HG02798 (cell line): ENCODE data around the gene CABP1.
A peak's percentile ranks its signal among the peaks of the same experiment; 100 is the strongest.
"Not testable (repeated sequence)": the region's sequence is repeated elsewhere in the genome, so short reads cannot be mapped to it uniquely, and the experiment has no call there.

Experiments used
- ATAC-seq: cut with Tn5 transposase; IDR thresholded peaks from one replicate; pipeline ENCODE4 v1.9.1; 2021; ENCODE audit warnings: mild to moderate bottlenecking; ENCODE audit not compliant: unreplicated experiment, poor library complexity

Gene CABP1

DNA sequence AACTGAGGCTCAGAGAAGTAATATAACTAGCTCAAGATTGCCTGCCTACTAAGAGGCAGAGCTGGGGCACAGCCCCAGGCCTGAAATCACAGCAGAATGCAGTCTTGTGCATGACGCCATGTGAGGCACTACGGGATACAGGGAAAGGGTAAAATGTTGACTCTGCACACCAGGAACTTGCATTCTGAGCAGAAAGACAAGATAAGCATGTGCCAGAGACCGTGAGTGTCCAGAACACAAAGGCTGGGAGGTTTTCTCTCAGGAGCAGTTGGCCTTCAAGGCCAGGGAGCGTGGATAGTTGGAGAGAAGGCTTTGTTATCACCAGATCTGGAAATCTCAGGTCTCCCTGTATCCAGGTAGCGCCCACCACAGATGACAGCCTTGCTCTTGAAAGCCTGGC, 23.3 kb downstream of the CABP1 start:
- ATAC-seq: no peak

DNA sequence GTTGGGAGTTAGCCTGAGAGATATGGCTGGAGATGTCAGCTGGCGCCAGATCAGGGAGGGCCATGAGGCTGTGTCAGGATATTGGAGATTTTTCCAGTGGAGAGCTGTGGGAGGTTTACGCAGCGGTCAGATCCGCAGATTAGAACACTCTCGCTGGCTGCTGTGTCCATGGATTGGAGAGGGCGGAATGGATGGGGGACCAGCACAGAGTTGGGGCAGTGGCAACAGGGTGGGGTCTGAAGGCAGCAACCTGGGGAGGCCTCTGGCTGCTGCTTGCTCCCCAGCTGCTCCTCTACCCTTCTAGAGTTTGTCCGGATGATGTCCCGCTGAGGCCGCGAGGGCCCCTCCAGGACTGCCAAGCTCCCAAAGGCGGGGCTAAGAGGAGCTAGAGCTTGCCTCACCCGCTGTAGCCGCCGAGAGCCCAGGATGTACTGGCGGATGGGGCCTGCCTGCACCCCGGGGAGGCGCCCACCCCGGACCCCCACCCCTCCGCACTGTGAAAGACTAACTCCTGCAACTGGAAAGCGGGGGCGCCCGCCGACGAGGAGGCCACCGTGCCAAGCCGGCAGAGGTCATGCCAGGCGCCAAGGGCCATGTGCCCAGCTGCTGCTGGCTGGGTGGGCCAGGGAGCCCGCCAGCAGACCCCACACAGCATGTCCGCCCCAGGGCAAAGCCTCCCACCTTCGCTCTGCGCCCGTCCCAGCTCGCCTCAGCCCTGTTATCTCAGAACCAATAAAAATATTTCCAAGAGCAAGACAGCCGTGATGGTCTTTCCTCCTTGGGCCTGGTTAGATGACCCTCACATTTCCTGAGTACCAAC, 26.4 kb downstream of the CABP1 start:
- ATAC-seq: no peak

DNA sequence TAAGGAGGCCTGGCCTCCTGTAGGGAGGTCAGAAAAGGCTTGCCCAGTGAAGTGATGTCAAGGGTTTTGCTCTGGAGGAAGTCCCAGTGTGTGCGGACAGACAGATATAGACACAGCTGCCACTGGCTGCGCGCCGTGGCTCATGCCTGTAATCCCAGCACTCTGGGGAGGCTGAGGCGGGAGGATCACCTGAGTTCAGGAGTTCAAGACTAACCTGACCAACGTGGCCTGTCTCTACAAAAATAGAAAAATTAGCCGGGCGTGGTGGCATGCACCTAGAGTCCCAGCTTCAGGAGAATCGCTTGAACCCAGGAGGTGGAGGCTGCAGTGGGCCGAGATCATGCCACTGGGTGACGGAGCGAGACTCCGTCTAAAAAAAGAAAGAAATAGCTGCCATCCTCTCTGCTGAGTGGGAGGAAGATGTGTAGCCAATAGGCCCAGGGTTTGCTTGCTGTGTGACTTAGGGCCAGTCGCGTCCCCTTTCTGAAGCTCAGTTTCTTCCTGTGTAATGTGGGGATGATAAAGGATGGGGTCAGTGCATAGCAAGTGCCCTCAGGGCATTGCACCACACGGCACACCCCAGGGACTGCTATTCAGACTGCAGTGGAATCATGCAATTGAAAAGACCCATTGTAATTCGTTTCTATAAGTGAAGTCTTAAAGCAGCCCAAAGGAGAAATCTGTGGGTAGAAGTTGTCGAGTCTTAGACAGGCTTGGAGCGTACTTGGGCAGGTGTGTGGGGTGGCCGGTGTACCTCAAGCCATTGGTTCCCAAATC, 27.9 kb downstream of the CABP1 start:
- no peak for ATAC-seq

DNA sequence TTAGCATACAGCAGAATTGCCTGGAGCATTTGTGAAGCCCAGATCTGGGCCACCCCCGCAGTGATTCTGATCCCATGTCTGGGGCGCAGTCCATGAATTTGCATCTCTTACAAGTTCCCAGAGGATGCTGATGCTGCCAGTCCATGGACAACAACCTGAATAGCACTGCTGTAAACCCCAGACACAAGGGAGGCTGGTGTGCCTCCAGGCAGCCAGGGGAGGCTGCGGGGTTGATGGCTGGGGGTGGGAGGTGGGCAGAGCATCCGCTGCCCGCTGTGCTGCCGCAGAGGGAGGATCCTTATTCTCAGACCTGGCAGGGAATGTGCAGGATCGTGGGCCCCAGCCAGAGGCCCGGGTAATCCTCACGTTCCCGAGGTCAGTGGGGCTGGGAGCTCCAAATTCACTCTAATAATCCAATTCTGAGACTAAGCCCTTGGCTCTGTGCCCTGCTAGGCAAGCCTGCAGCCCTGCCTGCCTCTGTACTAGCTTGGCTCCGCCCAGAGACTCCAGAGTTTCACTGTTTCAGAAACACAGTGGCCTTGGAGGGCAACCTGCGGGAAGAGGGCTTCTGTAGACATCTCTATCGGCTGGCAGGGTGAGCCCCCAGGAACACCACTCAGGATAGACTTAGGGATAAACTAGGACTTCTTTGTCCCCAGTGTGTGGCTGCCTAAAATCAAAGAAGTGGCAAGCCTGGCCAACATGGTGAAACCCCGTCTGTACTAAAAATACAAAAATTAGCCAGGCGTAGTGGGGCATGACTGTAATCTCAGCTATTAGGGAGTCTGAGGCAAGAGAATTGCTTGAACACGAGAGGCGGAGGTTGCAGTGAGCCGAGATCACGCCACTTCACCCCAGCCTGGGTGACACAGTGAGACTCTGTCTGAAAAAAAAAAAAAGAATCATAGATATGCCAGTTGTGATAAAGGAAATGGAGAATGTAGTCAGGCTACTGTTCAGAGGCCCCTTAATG, 28.7 kb downstream of the CABP1 start:
- ATAC-seq: peak; percentile 51

DNA sequence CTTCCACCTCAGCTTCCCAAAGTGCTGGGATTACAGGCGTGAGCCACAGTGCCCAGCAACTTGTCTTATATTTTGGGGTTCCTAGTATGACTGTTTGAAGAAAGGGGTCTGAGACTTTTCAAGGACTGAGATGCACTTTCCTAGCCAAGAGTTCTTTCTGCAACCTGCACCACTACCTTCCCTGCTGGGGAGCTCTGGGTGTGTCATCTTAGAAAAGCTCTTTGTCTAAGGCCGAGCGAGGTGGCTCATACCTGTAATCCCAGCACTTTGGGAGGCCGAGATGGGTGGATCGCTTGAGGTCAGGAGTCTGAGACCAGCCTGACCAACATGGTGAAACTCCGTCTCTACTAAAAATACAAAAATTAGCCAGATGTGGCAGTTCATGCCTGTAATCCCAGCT, 29.8 kb downstream of the CABP1 start:
- not testable (repeated sequence) for ATAC-seq

DNA sequence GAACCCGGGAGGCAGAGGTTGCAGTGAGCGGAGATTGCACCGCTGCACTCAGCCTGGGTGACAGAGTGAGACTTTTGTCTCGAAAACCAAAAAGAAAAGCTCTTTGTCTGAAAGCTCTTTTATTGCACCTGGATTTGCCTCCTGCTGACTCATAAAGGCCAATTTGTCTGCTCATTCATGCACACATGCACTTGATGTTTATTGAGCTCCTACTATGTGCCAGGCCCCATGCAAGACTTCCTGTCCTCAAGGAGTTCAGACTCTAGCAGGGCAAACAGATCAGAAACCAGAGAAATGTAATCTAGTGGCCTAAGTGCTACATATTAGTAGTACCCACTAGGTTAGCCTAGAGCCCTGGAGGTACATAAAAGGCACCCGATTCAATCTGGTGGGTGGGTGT, 30.2 kb downstream of the CABP1 start:
- ATAC-seq: no peak

DNA sequence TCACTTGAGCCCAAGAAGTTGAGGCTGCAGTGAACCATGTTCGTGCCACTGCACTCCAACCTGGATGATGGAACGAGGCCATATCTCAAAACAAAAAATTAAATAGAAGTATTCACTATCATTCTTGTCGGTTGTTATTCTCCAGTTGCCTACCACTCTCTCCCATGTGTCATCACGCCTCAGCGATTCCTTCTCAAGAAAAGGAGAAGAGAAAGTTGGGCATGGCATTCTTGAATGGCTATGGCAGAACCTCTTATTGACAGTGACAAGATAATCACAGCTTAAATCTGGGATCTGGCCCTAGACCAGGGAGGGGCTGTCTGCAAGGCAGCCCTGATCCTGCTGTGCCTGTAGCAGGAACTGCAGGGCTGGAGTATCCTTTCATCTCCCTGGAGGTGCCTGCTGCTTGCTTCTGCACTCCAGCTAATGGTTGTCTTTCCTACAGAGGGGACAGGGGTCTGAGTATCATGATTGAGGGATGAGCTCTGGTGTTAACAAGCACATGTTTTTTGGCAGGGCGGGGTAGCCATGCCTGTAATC, 33.7 kb downstream of the CABP1 start:
- no peak for ATAC-seq

DNA sequence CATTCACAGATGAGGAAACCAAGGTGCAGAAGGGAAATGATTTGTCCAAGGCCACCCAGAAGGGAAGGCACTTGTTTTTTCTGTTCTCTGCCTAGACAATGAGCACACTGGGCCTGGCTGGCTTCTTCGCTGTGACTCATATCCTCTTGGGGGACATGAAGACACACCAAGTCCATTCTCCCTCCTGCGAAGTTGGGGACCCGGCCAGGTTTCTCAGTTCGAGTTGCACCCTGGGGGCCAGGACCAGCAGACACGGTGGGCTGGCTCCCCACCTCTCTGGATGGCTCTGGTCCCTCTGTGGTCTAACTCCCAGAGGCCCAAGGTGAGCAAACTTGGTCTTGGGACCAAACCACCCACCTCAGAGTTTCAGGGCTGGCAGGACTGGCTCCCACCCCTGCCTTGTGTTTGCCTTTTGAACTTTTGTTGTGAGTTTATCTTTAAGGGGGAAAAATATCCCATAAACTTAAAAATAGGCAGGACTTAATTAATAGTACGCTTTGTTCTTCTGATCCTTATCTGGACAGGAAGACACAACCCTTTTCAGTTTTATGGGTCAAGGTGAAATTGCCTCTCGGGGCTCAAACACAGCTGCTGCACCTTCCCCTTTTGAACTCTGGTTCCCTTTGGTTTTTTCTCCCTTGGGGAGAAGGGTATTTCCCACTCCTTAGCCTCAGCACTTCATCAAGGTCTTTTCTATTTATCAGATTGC, 37.5 kb downstream of the CABP1 start:
- peak; percentile 57 for ATAC-seq

DNA sequence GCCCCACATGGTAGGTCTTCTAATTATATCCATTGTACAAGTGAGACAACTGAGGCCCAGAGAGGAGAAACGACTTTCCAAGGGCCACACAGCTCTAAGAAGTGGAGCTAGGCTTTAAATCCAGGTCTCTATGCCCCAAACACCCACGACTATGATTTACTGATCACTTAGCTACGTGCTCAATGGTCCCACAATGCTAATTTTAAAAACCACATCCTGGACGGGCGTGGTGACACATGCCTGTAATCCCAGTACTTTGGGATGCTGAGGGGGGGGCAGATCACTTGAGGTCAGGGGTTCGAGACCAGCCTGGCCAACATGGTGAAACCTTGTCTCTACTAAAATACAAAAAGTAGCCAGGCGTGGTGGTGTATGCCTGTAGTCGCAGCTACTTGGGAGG, 38.1 kb downstream of the CABP1 start:
- peak; percentile 12 for ATAC-seq

DNA sequence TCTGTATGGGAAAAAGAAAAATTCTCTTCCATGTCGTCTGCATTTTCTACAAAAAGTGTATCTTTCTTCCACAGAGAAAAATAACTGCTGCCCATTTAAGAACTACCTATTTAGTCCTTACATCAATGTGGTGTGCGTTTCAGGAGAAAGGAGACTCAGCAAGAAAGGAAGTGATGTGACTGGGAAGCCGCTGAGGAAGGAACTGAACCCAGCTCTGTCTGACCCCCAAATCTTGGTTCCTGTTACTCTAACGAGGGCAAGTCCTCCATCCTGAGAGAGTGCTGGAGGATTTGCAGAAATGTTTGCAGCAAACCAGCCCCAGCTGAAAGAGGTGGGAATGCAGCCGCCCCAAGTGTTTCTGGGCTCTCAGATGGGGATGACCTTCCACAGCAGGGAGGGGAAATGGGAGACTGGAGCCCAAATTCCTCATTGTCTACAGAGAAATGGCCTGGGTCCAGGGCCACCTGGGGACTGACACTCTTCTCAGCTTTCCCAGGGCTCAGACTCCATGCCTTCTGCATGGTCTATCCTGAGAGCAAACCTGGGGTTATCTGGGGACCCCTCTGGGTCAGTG, 39.8 kb downstream of the CABP1 start:
- ATAC-seq: no peak

DNA sequence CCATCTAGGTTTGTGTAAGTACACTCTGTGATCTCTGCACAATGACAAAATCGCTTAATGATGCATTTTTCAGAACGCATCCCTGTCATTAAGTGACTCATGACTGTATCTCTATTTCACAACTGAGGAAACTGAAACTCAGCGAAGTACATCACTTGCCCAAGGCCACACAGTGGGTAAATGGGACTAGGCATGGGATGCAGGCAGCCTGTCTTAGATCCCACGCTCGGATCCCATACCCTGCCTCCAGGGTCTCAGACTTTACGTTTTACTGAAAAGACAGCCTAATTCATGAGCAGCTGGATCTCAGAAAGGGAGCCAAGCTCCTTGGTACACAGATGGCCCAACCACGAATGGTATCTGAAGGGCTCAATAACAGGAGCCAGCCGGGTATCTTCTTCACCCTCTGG, 44.1 kb downstream of the CABP1 start:
- no peak for ATAC-seq

DNA sequence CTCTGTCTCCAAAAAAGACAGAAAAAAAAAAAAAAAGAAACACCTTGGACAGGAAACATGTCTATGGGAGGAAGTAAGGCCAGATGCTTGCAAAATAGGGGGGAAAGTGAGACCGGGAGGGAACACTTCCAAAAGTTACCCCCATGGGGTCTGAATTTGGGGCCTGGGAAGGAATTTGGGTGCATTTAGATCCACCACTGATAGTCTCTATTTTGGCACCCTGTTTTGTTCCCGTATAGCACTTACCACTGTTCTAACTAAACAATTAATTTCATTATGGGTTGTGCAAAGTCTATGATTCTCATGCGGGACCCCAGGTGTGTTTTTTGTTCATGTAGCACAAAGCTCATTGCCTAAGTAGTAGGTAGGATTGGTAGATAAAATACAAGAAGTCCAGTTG, 45.1 kb downstream of the CABP1 start:
- ATAC-seq: no peak

DNA sequence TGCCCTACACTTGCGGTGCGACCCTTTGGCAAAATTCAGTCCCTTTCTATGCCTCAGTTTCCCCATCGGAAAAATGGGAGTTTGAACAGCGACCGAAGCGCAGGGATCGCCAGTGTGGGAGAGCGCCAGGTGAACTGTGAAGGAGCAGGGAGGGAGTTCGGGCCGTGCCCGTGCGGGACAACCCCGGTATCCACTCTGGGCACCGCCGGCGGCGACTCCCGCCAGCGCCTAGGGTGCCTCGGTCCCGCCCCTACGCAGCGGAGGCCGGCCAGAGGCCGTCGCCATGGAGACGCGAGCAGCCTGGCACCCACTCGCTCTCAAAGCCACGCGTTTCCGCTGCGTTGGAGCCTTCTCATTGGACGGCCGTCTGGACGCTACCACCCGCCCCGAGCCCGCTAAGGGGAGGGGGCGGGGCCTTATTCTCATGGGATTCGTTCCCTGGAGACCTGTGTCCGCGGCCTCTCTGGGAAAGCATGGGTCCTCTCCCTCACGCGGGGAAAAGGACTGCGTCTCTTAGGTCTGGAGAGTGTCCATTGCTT, 45.8 kb downstream of the CABP1 start:
- ATAC-seq: peak; percentile 80

DNA sequence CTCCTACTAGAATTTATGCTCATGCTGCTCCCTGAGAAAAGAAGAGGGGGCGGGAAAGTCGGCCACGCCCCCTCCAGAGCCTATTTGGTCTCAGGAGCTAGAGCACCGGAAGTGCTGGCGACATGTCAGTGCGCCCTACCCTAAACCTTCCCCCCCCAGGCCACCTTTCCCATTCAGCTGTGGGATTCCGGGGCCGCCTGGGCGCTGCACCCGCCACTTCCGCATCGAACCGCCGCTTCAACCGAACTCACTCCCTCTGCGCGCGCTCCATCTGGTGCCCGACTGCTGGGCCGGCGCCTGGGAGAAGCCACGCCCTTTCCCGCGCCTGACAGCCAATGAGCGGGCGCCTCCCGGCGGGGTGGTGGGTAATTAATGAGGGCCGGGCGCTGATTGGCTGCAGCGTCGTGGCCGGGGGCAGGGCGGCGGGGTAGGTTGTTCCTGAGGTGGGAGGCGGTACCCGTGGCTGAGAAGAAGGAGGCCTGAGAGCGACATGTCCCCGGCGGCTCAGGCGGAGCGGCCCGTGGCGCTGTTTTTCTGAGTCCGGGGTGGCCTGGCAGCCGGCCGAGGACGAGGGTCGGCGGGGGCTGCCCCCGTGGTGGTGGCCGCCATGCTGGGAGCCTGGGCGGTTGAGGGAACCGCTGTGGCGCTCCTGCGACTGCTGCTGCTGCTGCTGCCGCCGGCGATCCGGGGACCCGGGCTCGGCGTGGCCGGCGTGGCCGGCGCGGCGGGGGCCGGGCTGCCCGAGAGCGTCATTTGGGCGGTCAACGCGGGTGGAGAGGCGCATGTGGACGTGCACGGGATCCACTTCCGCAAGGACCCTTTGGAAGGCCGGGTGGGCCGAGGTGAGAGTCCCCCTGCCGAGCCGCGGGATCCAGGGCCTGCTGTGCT, 46.5 kb downstream of the CABP1 start, which contains the start of gene MLEC:
Gene MLEC (plus strand): TSS at position 460 of the 888 bp plus-strand sequence. CDS start 148 bp downstream, at position 608.
- ATAC-seq: peak; percentile 81

DNA sequence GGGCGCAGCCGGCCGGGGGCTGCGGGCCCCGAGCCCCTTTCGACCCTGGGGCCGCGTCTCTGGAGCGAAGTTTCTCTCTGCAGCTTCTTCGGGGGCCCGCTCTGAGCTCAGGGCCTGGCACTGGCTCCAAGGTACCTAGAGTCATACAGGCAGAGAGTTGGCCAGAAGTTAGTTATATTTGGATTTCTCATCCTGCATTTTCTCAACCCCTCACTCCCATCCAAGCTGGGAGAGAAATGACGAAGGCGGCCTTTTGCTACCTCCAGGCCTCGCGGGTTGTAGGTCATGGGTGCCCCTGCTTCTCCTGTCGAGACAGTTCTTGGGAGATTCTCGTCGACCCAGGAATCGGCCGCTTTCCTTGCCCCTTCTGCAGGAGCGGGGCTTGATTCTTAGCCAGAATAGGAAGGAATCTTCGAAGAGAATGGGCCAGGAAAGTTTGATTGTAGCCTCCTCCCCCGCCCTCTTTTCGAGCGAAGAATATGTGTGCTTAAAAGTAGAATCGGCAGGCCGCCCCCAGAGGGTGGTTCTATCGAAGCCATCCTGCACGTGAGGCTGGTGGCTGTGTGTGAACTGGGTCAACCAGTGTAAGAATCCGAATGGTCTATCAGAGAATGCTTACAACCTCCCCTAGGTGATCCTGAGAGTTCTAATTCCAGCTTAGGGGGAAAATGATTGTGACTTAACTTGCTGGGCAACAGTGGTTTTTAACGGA, 47.3 kb downstream of the CABP1 start:
- no peak for ATAC-seq

DNA sequence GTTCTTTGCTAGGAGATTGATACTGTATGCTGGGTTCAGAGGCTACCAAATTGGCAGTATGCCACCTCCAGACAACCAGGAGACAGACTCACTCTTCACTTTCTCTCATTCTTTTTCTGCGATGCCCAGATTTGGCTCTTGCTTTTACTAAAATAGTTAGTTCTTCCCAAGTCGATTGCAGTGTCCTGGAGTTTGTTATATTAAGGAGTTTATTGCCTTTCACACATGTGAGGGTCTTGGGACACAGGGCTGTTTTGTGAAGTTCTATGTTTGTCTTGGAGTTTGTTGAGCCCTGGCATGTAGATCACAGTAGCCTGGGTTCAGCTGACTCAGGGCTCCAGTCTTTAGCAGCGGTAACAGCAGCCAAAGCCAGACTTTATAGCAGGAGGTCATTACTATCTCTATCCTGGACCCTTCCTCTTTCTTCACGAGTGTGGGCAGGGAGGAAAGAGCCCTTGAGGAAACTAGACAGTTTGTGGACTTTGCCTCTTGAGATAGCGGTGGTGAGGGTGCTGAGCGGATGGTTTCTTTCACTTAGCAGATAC, 48.2 kb downstream of the CABP1 start:
- ATAC-seq: no peak
